ENCODE data around the gene NDST4. TPM values are rescaled to one million over a fixed set of nuclear protein-coding genes. Genes with fewer than 3 reads are reported as not detected.

Gene NDST4
- total and polyA plus RNA-seq, 2 of the 13 experiments (the other 11 are each of a cell fraction or from before 2014, with no cell fraction given) = not detected

DNA sequence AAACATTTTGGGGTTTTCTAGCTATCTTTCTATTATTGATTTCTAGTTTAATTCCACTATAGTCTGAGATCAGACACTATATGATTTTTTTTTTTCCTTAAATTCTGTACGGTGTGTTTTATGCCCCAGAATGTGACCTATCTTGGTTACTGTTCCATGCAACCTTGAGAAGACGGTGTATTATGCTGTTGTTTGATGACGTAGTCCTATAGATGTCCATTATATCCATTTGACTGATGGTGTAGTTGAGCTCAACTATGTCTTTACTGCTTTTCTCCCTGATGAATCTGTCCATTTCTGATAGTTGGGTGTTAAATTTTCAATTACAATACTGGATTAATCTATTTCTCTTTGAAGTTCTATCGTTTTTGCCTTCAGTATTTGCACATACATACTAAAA, 212.5 kb downstream of the NDST4 start:
- TF ChIP-seq HOXD1 (CRISPR knock-in tag; IDR thresholded peaks at IDR 0.05) (no peak), PTBP1 (IDR thresholded peaks at IDR 0.05; ENCODE audit: low read depth, low read length, poor library complexity, severe bottlenecking) (no peak), HOXA5 (CRISPR knock-in tag; IDR thresholded peaks at IDR 0.05) (no peak), CREB1 (IDR thresholded peaks at IDR 0.05) (peak; percentile 70), CREB1 (CRISPR knock-in tag; IDR thresholded peaks at IDR 0.05) (no peak), ATF7 (IDR thresholded peaks at IDR 0.05) (peak; percentile 67), ATF7 (CRISPR knock-in tag; IDR thresholded peaks at IDR 0.05) (no peak), HNF4A (CRISPR knock-in tag; IDR thresholded peaks at IDR 0.05) (no peak), MXD1 (CRISPR knock-in tag; IDR thresholded peaks at IDR 0.05) (no peak)
- TF ChIP-seq, protein P1, sequence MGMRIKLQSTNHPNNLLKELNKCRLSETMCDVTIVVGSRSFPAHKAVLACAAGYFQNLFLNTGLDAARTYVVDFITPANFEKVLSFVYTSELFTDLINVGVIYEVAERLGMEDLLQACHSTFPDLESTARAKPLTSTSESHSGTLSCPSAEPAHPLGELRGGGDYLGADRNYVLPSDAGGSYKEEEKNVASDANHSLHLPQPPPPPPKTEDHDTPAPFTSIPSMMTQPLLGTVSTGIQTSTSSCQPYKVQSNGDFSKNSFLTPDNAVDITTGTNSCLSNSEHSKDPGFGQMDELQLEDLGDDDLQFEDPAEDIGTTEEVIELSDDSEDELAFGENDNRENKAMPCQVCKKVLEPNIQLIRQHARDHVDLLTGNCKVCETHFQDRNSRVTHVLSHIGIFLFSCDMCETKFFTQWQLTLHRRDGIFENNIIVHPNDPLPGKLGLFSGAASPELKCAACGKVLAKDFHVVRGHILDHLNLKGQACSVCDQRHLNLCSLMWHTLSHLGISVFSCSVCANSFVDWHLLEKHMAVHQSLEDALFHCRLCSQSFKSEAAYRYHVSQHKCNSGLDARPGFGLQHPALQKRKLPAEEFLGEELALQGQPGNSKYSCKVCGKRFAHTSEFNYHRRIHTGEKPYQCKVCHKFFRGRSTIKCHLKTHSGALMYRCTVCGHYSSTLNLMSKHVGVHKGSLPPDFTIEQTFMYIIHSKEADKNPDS (CRISPR knock-in tag; IDR thresholded peaks at IDR 0.05) = no peak
- TF ChIP-seq, protein P2, sequence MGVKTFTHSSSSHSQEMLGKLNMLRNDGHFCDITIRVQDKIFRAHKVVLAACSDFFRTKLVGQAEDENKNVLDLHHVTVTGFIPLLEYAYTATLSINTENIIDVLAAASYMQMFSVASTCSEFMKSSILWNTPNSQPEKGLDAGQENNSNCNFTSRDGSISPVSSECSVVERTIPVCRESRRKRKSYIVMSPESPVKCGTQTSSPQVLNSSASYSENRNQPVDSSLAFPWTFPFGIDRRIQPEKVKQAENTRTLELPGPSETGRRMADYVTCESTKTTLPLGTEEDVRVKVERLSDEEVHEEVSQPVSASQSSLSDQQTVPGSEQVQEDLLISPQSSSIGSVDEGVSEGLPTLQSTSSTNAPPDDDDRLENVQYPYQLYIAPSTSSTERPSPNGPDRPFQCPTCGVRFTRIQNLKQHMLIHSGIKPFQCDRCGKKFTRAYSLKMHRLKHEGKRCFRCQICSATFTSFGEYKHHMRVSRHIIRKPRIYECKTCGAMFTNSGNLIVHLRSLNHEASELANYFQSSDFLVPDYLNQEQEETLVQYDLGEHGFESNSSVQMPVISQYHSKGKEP (CRISPR knock-in tag; IDR thresholded peaks at IDR 0.05) = no peak
- Histone ChIP-seq H4K20me1 (ENCODE audit: insufficient read depth, low read length) (no peaks in the 10 kb centered on the region), H3K36me3 (replicated peaks in 1 of 2; ENCODE audit: control insufficient read depth in 1 of 2, insufficient read depth in 2 of 2, low read length in 2 of 2) (no peaks in the 10 kb centered on the region), H2AFZ (ENCODE audit: low read length) (no peak overlapping the region), H3K4me2 (ENCODE audit: low read depth, low read length) (no peak overlapping the region), H3K27ac (ENCODE audit: extremely low read length, insufficient read depth, low read length) (no peak overlapping the region), H3K27me3 (ENCODE audit: control insufficient read depth in 1 of 2, insufficient read depth in 2 of 2, low read length in 2 of 2) (no peaks in the 10 kb centered on the region), H3K4me3 (replicated peaks in 1 of 3; ENCODE audit: insufficient read depth in 1 of 3, low read depth in 2 of 3, low read length in 3 of 3) (no peak overlapping the region), H3K9ac (ENCODE audit: insufficient read depth, low read depth, low read length) (no peak overlapping the region), H3K9me3 (ENCODE audit: low read length) (no peaks in the 10 kb centered on the region), H3K79me2 (ENCODE audit: insufficient read depth, low read length) (no peaks in the 10 kb centered on the region), H3K4me1 (ENCODE audit: insufficient read depth, low read length) (no peaks in the 10 kb centered on the region)
- FAIRE-seq (no peak), ATAC-seq (no peak), DNase-seq (ENCODE audit: low spot score) (no peak)
- 2% methylated on average over 4 of the region's 4 CpGs for WGBS (ENCODE audit: low lambda C conversion rate)
- ChIA-PET POLR2A (no interaction called here), CTCF (ENCODE audit: low intra/inter-chr PET ratio, low total read pairs) (no interaction called here)
- BruUV-seq (replicated peaks) = no TSS peak
- in situ Hi-C loops (cut with HindIII; ENCODE audit: extremely low pct_ligation_motif_present, low pct_unique_long_range_greater_than_20kb) = no loop called here
- intact Hi-C loops (cut with micrococcal nuclease; ENCODE audit: unreplicated experiment) = no loop called here
